ENCODE measurements around the gene PIK3C3.

- TF ChIP-seq CTCF (IDR thresholded peaks at IDR 0.05): no peak
- no peak for TF ChIP-seq POLR2AphosphoS5 (IDR thresholded peaks at IDR 0.05; ENCODE audit: low read depth, low read length)
These were observed 5.7 kb upstream of the PIK3C3 start for GRCh38 chr18:41949206-41949920.

All from Panc1 (cell line).